CD4-positive, alpha-beta T cell treated with Interleukin-6 for 4 hours (primary cell): Measurements from ENCODE around the gene SLC16A2.
A peak's percentile ranks its signal among the peaks of the same experiment; 100 is the strongest.

Source experiments
- DNase-seq: peaks from one replicate; pipeline ENCODE4 v3.0.0-alpha.2; 2020; ENCODE audit warnings: mixed read lengths

The SLC16A2 gene

DNA sequence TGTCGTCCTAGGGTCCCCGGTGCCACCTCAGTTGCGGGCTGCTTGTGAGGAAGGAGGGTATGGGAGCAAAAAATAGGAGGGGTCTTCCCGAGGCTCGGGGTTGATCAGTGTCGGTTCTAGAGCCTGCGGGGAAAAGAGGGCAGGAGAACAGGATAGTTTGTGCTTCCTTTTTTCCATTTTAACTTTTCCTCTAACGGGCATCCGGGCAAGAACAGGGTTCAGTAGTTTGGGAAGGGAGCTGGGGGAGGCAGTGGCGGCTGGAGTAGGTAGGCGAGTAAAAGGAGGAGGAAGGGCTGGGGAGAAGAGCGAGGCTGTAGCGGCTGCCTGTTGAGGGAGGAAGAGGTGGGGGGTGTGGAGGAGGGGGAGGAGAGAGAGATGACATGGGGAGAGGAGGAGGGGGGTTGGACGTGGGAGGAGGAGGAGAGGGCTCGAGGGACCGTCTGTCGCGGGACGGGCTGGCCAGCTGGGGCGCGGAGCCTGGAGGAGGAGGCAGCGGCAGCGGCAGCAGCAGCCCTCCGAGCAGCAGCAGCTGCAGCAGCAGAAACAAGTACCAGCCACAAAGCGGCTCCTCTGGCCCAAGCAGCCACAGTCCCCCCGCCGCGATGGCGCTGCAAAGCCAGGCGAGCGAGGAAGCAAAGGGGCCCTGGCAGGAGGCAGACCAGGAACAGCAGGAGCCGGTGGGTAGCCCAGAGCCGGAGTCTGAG is at the start of gene SLC16A2:
Gene SLC16A2 (plus strand): TSS at position 458 of the 704 bp plus-strand sequence. CDS start 145 bp downstream, at position 603.
- peak; percentile 55 for DNase-seq

DNA sequence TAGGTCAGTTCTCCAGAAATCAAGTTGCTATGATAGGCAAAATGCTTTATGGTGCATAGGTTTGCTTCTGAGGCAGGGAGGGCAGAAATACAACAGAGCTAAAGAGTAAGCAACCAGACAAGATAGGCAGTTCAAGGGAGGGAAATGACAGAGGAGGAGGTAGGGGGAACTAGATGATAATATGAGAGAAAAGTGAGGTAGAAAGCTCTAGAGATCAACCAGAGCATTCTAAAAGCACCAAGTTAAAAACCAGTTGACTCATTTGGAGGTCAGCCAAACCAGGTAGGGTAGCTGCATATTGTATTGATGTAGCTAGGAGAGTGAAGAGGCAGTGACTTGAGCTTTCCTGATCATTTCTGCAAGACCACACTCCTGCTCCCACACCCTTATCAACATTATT is 49.0 kb upstream of the SLC16A2 start:
- DNase-seq: no peak

DNA sequence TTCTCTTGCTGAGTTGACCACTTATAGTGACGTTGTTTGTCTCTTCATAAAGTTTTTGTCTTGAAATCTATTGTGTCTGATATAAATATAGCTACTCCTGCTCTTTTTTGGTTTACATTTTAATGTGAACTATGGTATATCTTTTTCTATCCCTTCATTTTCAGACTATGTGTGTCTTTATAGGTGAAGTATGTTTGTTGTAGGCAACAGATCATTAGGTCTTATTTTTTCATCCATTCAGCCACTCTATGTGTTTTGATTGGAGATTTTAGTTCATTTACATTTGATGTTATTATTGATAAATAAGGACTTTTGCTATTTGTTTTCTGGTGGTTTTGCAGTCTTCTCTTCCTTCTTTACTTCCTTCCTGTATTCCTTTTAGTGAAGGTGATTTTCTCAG is 44.0 kb upstream of the SLC16A2 start:
- no peak for DNase-seq

DNA sequence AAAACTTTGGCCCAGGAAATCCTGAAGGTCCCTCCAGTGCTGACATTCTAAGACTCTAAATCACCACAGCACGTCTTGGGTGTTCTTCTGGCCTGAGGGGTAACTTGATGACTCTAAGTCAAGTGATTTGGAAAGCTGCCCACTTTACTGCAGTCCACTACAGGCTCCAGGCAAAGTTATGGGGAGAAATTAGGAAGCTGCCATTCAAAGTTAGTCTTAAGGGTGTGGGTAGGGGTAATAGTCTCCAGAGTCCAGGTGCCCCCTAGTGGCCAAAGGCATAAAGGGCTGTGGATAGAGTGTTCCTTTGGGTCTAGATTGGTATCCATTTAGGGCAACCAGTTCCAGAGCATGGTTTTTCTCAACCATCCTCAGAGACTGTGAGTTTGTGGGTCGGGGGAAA is 38.7 kb upstream of the SLC16A2 start:
- DNase-seq: peak; percentile 68

DNA sequence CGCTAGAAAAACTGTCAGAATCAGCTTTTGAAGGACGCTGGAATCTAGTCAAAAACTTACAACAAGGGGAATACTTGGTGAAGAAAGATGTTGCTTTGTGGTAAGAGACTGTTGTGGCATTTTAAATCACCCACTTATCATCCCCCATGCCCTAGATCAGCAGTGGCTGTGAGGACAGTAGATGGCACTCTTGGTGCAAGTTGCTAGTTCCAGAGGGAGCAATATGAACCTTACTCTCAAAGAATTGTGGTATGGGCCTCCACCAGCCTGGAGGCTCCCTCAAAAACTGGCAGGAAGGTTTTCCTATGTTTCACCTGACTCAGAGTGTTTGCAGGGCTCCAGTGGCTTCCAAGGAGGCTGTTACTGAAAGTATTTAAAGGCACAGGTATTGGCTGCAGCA is 37.7 kb upstream of the SLC16A2 start:
- peak; percentile 12 for DNase-seq

DNA sequence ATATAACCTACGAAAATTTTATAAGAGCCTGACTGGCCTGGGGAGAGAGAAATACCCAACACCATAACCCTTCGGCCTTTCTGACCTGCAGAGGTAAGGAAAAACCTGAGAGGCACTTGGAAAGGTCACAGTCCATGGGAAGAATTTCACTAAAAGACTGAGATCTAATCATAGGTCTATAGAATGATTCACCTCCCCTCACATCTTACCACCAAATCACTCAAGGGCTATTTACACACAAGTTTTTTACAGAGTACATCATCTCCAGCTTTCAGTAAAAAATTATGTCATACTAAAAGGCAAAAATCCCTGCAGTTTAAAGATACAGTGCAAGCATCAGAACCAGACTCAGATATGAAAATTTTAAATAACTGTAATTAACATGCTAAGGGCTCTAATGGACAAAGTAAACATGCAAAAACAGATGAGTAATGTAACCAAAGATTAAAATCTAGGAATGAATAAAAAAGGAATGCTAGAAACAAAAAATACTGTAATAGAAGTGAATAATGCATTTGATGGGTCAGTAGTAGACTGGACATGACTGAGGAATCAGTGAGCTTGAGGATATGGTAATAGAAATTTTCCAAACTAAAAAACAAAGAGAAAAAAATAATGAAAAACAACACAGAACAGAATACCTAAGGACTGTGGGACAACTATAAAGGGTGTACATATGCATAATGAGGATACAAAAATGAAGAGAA is 32.1 kb upstream of the SLC16A2 start:
- DNase-seq: no peak

DNA sequence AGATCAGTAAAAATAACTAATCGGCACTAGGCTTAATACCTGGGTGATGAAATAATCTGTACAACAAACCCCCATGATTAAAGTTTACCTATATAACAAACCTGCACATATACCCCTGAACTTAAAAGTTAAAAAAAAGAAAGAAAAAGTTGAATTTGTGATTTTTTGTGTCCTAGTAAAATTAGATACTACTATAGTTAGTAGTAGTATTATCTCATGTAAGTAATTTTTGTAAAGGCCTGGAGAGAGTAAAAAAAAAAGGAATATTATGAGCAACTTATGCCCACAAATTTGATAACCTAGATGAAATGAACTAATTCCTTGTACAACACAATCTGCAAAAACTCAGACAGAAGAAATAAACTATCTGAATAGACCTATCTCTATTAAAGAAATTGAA is 25.7 kb upstream of the SLC16A2 start:
- no peak for DNase-seq

DNA sequence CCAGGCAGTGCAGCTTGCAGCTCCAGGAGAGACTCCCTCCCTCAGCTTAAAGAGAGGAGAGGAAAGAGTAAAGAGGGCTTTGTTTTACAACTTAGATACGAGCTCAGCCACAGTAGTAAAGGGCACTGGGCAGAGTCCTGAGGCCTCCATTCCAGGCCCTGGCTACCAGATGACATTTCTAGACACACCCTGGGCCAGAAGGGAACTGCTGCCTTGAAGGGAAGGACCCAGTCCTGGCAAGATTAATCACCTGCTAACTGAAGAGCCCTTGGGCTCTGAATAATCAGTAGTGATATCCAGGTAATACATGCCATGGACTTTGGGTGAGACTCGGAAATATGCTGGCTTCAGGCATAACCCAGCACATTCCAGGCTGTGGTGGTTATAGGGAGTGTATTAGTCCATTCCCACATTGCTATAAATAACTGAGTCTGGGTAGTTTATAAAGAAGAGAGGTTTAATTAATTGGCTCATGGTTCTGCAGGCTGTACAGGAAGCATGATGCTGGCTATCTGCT is 15.3 kb upstream of the SLC16A2 start:
- no peak for DNase-seq

DNA sequence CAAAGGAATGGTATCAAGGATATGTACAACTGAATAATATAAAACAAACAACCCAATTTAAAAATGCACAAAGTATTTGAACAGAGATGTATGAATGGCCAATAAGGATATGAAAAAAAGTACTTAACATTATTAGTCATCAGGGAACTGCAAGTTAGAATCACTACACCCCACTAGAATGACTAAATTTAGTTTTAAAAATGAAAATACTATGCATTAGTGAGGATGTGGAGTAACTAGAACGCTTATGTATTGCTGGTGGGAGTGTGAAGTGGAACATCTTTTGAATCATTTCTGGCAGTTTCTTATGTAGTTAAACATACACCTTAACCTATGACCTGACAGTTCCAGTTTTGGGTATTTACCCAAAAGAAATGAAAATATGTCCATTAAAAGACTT is 13.0 kb upstream of the SLC16A2 start:
- no peak for DNase-seq

DNA sequence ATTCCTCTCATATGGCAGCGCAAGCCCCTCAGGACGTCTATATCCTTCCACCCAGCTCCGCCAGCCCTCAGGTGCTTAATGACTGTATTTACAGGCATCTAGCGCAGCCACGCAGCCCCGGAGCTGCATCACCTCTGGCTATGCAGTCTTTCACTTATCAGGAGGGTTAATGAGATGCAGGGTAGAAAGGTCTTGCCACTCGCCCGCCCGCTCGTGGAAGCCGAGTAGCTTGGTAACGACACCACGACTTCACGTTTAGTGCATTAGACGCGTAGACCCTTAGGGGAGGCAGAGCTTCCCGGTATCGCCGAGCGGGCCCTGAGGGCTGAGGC is 1.5 kb upstream of the SLC16A2 start:
- peak; percentile 13 for DNase-seq

DNA sequence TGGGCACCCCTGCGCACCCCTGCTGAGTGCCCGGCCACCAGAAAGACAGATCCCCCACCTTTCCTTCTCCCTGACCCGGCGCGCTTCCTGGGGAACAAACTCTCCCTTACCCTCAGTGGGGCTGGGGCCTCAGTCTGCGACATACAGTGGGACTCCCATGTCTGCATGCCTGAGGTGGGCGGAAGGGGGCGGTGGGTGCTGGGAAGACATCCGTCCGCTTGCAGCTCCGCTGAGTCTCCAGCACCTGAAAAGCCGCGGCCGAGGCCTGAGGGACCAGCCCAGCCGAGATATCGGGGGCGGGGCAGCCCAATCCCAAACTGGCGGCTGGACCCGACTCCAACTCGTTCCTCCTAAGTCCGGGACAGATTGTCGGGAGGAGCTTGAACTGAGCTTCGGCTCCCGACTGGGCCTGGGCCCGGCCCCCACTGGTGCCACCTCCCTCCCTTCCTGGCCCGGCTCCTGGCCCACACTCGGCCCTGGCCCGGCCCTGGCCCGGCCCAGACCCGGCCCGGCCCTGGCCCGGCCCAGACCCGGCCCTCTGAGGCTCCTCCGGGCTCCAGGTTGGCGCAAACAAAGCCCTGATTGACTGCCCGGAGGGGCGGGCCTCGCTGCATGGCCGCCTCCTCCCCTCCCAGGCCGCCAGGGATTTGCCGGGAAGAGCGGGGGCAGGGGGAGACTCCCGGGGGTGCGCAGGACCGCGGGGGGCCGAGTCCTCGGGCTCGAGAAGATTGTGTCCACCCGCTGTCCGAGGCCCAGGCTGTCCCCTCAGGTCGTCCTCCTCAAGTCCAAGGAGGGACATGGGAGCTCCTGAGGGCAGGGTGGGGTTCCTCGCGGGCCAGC is 877 bp upstream of the SLC16A2 start:
- DNase-seq: peak; percentile 51

DNA sequence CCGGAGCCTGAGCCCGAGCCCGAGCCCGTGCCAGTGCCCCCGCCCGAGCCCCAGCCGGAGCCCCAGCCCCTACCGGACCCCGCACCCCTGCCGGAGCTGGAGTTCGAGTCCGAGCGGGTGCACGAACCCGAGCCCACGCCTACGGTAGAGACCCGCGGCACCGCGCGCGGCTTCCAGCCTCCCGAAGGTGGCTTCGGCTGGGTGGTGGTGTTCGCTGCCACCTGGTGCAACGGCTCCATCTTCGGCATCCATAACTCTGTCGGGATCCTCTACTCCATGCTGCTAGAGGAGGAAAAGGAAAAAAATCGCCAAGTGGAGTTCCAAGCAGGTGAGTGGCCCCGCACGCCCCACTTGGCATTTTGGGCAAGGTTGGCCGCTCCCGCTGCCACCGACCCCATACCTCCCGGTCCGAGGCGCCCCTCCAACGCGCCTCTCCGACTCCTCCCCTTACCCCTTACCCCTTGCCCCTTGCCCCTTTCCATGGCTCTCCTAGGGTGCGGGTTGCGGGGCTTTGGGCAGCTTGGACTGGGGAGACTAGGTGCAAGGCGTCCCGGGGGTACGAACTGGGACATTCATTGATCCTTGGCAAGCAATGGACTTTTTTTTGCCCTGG is 553 bp downstream of the SLC16A2 start:
- peak; percentile 5 for DNase-seq

DNA sequence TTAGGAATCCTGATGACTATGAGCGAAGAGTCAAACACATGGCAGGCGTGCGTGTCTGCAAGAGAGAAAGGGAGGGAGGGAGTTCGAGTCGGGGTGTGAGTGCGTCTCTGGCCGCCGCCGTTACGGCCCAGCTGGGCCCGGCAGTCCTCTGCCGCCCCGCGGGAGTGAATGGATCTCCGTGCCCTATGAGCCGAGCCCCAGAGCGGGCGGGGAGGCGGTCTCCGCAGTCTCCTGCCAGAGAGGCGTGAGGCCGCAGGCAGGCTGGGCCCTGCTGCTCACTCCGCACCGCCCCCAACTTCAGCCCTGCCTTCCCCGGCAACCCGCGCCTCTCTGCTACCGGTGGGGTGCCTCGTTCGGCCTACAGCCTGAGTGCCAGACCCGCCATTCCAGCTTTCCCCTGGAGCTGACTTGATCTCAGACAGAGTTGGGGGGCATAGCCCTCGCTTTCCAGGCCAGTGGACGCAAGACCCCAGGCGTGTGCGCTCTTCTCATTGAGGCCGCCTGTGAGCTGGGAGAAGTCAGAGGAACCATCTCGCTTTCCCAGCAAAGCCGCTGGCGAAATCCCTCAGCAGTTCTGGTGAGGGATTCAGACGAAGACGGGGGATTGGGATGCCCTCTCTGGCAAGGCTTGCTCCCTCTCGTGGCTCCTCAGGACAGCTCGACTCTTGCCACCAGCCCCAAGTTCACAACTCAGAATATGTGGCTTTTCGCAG is 1.4 kb downstream of the SLC16A2 start:
- DNase-seq: peak; percentile 7

DNA sequence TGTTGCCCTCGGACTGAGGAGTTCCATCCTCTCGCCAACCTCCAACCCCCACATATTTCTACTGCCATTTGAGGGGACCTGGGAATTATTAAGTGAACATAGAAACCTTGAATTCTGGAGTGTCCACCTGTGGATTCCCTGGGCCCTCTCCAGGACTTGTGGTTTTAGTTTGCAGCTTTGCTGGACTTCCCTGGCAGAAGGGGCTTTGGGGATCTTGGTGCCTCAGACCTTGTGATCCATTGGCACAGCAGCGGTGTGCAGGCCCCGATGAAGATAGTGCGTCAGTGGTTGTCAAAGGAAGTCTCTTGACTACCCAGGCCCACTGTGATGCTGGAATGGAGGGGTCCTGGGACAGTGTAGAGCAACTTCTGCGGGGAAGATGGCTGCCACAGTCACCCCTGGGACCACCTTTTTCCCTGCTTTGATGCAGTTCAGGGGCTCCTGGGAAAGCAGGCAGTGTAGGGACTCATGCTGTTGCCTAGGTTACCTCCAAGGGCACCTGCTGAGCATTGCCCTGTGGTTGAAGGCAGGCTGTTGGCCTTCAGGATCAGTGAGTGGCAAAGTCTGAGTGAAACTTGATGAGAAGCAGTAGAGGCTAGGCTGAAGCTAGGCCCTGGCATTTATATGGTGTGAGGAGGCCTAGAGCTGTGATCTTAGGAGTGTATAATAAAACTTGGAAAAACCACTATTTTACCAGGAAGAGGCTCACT is 2.2 kb downstream of the SLC16A2 start:
- DNase-seq: no peak

DNA sequence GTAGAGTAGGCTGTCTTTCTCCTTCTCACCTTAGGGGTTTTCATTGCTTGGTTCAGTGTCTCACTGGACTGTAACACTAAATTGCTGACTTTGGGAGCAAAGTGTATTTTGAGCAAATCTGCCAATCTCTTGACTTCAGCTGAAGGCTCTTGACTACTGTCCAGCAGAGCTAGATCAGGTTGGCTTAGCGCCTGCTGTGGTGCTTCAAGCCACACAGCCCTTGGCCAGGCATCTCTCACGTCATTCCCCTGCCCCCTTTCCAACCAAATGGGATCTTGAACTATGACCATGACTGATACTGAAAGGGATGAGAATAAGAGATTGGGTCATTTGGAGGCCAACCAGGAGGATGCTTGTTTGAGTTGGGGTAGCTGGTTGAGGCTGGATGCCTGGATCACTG is 4.8 kb downstream of the SLC16A2 start:
- DNase-seq: no peak

DNA sequence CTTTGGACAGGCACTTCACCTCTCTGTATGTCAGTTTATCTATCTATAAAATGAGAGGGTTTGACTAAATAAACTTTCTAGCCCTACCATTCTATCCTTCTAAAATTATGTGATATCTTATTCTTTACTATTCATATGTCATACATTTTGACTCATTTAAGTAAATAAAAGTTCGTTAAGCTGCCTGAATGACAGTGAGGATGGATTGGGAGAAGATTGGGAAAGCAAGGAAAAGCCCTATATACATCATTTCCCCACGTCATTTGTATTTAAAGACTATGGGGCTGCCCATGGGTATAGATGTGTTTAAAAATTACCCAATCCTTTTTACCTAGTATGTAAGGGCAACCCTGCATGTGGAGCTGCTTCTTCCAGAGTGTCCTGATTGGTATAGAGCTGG is 5.3 kb downstream of the SLC16A2 start:
- no peak for DNase-seq

DNA sequence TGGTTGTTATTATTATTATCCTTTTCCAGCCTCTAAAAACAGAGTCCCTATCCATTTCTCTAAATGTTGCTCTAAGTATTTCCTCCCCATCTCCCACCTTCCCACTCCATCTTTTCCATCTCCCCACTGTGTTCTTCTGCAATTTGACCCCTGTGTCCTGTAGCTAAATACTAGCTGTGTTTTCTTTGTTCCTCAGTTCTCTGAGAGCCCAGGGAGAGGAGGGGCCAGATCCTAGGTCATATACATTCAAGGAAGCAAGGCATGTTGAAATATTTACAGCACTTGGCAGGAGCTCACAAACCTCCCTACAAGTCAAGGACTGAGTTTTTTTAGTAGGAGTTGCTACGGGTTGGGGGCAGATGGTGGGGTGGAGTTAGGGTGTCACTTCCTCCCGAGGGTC is 10.5 kb downstream of the SLC16A2 start:
- DNase-seq: no peak

DNA sequence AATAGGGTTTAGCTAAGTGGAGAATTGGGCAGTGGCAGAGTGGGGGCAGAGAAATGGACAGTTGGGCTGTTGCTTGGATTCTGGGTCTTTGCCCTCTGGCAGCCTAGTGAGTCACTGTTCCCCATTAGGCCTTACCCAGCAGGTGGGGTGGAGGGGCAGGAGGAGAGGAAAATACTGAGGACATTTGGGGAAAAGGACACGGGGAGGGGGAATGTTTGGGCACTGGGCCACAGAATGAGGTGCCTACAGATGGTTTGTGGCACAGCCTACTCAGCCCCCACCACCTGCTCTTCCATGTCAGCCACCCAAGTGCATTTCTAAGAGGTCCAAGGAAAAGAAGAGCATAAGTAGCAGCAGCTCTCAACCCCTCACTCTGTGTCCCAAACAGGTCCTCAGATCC is 13.0 kb downstream of the SLC16A2 start:
- DNase-seq: no peak

DNA sequence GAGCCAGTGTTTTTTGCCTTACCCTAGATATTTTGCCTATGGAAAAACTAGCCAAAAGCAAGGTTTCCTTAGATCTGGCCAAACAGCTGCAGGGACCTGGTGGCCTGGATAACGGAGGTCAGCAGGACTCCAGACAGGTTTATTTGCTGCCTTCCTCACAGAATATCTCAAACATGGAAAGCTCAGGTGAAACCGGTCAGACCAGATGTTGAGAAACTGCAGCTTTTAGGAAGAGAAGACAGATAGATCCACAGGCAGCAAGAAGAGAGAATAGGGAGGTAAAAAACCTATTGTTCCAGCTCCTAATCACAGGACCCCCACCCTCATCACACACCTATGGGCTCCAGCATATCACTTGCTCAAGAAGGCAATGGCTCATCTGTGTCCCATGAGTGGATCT is 16.2 kb downstream of the SLC16A2 start:
- DNase-seq: no peak

DNA sequence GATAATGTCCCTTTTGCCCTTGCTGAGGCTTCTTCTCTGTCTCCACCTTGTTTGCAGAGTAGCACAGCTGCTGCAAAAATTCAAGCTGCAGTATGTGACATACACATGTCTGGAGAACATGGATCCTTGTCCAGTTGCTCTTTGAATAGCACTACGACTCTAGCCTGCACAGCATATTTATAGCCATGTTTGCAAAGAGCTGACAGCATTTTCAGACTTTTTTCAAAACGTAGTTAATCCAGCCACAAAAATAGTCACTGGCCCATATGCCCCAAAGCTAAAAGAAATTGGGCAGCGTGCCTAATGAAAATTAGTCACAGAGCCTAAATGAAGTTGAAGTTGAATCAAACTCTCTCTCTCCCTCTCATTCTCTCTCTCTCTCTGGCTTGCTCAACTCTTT is 17.5 kb downstream of the SLC16A2 start:
- no peak for DNase-seq

DNA sequence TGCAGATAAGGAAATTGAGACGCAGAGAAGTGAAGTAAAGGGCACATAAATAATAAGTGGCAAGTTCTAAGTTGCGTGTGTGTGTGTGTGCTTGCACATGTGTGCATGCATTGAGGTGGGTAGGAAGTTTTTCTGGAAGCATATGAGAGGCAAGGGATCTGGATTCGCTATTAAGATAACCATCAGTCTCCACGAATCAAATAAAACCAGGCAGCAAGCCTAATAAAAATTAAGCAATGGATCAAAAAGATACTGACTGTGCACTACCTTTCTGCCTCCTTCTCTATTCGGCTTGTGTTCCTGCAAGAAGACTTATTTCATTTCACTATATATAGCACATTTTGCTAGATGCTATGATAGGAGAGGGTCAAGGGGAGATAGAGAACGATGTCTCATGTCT is 23.8 kb downstream of the SLC16A2 start:
- no peak for DNase-seq

DNA sequence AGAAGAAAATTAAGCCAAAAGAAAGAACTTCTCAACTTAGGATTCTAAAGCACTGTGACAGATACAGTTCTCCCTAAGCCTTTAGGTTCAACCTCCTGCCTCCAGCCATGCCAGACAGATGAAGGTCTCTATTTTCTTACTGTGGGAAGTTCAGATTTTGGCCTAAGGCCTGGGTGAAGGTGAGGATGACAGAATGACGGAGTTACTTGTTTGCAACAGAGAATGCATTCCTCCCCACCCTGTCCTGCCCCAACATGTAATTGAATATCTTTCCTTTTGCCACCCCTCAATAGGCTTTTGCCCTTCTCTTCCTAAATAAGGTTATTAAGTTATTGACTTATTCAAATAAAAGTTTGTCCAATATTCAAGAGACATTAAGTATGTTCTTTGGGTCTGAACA is 25.6 kb downstream of the SLC16A2 start:
- no peak for DNase-seq
